ENCODE results near the gene RANBP17. TPM values are rescaled to one million over a fixed set of nuclear protein-coding genes. Genes with fewer than 3 reads are reported as not detected.
"Not testable (repeated sequence)": the region's sequence is repeated elsewhere in the genome, so short reads cannot be mapped to it uniquely, and the experiment has no call there.

RANBP17 gene
- total RNA-seq, 1 experiment from 2014 or later = not detected

- Histone ChIP-seq H3K4me3 (ENCODE audit: low read depth, low read length, poor library complexity, severe bottlenecking) (no peak overlapping the region), H3K27ac (ENCODE audit: low read depth, low read length, poor library complexity, severe bottlenecking) (no peak overlapping the region), H3K9me3 (ENCODE audit: low read depth, low read length, poor library complexity, severe bottlenecking) (no peaks in the 10 kb centered on the region), H3K4me1 (ENCODE audit: insufficient read depth, low read length, poor library complexity, severe bottlenecking) (no peaks in the 10 kb centered on the region), H3K27me3 (replicated peaks; ENCODE audit: insufficient read depth, low read depth, low read length, poor library complexity) (no peaks in the 10 kb centered on the region), H3K36me3 (ENCODE audit: insufficient read depth, low read length, poor library complexity, severe bottlenecking) (no peaks in the 10 kb centered on the region)
- TF ChIP-seq CTCF (conservative IDR thresholded peaks at IDR 0.05; ENCODE audit: low read depth, low read length) (no peak), EZH2 (IDR thresholded peaks at IDR 0.05; ENCODE audit: borderline replicate concordance, low read depth, low read length, poor library complexity, severe bottlenecking) (no peak)
- CTCF ChIA-PET = no interaction called here
- intact Hi-C loops (cut with micrococcal nuclease; ENCODE audit: unreplicated experiment) = no loop called here
- DNase-seq (ENCODE audit: low spot score) = no peak
- POLR2A ChIA-PET (ENCODE audit: low non-redundant PET) = no interaction called here
- no TSS peak for BruUV-seq (replicated peaks)
Measured at GRCh38 chr5:170917113-170917512, 55.3 kb downstream of the RANBP17 start.

- ChIA-PET CTCF (no interaction called here), POLR2A (ENCODE audit: low non-redundant PET) (no interaction called here)
- intact Hi-C loops (cut with micrococcal nuclease; ENCODE audit: unreplicated experiment) = no loop called here
- no peak for DNase-seq (ENCODE audit: low spot score)
- Histone ChIP-seq H3K4me3 (ENCODE audit: low read depth, low read length, poor library complexity, severe bottlenecking) (no peak overlapping the region), H3K27me3 (replicated peaks; ENCODE audit: insufficient read depth, low read depth, low read length, poor library complexity) (no peaks in the 10 kb centered on the region), H3K36me3 (ENCODE audit: insufficient read depth, low read length, poor library complexity, severe bottlenecking) (no peaks in the 10 kb centered on the region), H3K4me1 (ENCODE audit: insufficient read depth, low read length, poor library complexity, severe bottlenecking) (no peaks in the 10 kb centered on the region), H3K9me3 (ENCODE audit: low read depth, low read length, poor library complexity, severe bottlenecking) (no peaks in the 10 kb centered on the region), H3K27ac (ENCODE audit: low read depth, low read length, poor library complexity, severe bottlenecking) (no peak overlapping the region)
- TF ChIP-seq CTCF (conservative IDR thresholded peaks at IDR 0.05; ENCODE audit: low read depth, low read length) = no peak
- no peak for TF ChIP-seq EZH2 (IDR thresholded peaks at IDR 0.05; ENCODE audit: borderline replicate concordance, low read depth, low read length, poor library complexity, severe bottlenecking)
- no TSS peak for BruUV-seq (replicated peaks)
Measured at GRCh38 chr5:170920196-170920595, 58.4 kb downstream of the RANBP17 start.

GRCh38 chr5:170922331-170922730 lies 60.5 kb downstream of the RANBP17 start:
- H3K4me1 ChIP-seq (ENCODE audit: insufficient read depth, low read length, poor library complexity, severe bottlenecking); H3K4me3 ChIP-seq (ENCODE audit: low read depth, low read length, poor library complexity, severe bottlenecking); CTCF ChIA-PET; H3K36me3 ChIP-seq (ENCODE audit: insufficient read depth, low read length, poor library complexity, severe bottlenecking); H3K27ac ChIP-seq (ENCODE audit: low read depth, low read length, poor library complexity, severe bottlenecking); H3K9me3 ChIP-seq (ENCODE audit: low read depth, low read length, poor library complexity, severe bottlenecking); POLR2A ChIA-PET (ENCODE audit: low non-redundant PET); intact Hi-C loops (cut with micrococcal nuclease; ENCODE audit: unreplicated experiment); H3K27me3 ChIP-seq (replicated peaks; ENCODE audit: insufficient read depth, low read depth, low read length, poor library complexity); DNase-seq (ENCODE audit: low spot score); BruUV-seq (replicated peaks): not testable (repeated sequence)

GRCh38 chr5:170923910-170924620 lies 62.2 kb downstream of the RANBP17 start:
- BruUV-seq (replicated peaks) = no TSS peak
- no peak for DNase-seq (ENCODE audit: low spot score)
- H3K27ac ChIP-seq (ENCODE audit: low read depth, low read length, poor library complexity, severe bottlenecking) = no peak overlapping the region
- POLR2A ChIA-PET (ENCODE audit: low non-redundant PET) = no interaction called here
- no peaks in the 10 kb centered on the region for H3K36me3 ChIP-seq (ENCODE audit: insufficient read depth, low read length, poor library complexity, severe bottlenecking)
- no peaks in the 10 kb centered on the region for H3K27me3 ChIP-seq (replicated peaks; ENCODE audit: insufficient read depth, low read depth, low read length, poor library complexity)
- no peaks in the 10 kb centered on the region for H3K4me1 ChIP-seq (ENCODE audit: insufficient read depth, low read length, poor library complexity, severe bottlenecking)
- H3K9me3 ChIP-seq (ENCODE audit: low read depth, low read length, poor library complexity, severe bottlenecking) = no peaks in the 10 kb centered on the region
- CTCF ChIA-PET = no interaction called here
- H3K4me3 ChIP-seq (ENCODE audit: low read depth, low read length, poor library complexity, severe bottlenecking) = no peak overlapping the region
- TF ChIP-seq CTCF (conservative IDR thresholded peaks at IDR 0.05; ENCODE audit: low read depth, low read length) = no peak
- no peak for TF ChIP-seq EZH2 (IDR thresholded peaks at IDR 0.05; ENCODE audit: borderline replicate concordance, low read depth, low read length, poor library complexity, severe bottlenecking)
- intact Hi-C loops (cut with micrococcal nuclease; ENCODE audit: unreplicated experiment) = no loop called here

- H3K27me3 ChIP-seq (replicated peaks; ENCODE audit: insufficient read depth, low read depth, low read length, poor library complexity); BruUV-seq (replicated peaks); POLR2A ChIA-PET (ENCODE audit: low non-redundant PET); DNase-seq (ENCODE audit: low spot score); H3K9me3 ChIP-seq (ENCODE audit: low read depth, low read length, poor library complexity, severe bottlenecking); intact Hi-C loops (cut with micrococcal nuclease; ENCODE audit: unreplicated experiment); H3K27ac ChIP-seq (ENCODE audit: low read depth, low read length, poor library complexity, severe bottlenecking); H3K36me3 ChIP-seq (ENCODE audit: insufficient read depth, low read length, poor library complexity, severe bottlenecking); H3K4me1 ChIP-seq (ENCODE audit: insufficient read depth, low read length, poor library complexity, severe bottlenecking); CTCF ChIA-PET; H3K4me3 ChIP-seq (ENCODE audit: low read depth, low read length, poor library complexity, severe bottlenecking): not testable (repeated sequence)
Measured at GRCh38 chr5:170935534-170936218, 73.9 kb downstream of the RANBP17 start.

Data from A673 (cell line).